Posterior vena cava (tissue), 2 donors: Measurements from ENCODE around the gene NXNL1. TPM values are rescaled to one million over a fixed set of nuclear protein-coding genes. Genes with fewer than 3 reads are reported as not detected.

Experiments used
- DNase-seq: peaks from one replicate; pipeline ENCODE4 v3.0.0-alpha.2; 2020; ENCODE audit warnings: low spot score
- intact Hi-C, 2 donors: fragments of 100-400 bp; cut with DNase I; formaldehyde crosslinking; loops; one replicate each; pipeline versions ENCODE4 v1.14.1 to v1.14.2; 2022 to 2023
- total RNA-seq, 2 donors: library from RNA; stranded (reverse); fragmentation: NEBNext Ultra II Directional; extraction: Animal tissue kit (Norgen Biotek cat#: 25700); gene quantifications; one replicate each; pipeline ENCODE4 v1.2.1, GENCODE V29; 2021
- donor health status: DM: yes; HTN: yes; CAD: no.
- donor health status: DM: yes; HTN: yes; CAD: no.

Gene NXNL1
- total RNA-seq, 2 donors from 2014 or later = not detected

DNA sequence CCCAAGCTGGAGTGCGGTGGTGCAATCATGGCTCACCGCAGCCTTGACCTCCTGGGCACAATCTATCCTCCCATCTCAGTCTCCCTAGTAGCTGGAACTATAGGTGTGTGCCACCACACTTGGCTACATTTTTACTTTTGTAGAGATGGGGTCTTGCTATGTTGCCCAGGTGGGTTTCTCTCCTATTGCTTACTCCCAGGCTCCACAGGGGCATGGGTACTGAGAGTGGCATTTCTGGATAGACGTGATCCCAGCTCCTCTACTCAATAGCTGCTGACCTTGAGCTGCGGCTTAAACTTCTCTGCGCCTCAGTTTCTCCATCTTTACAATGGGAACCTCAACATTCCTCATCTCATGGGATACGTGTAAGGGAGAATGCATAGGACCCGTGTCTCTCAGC lies 29.3 kb downstream of the NXNL1 start:
- no peak for DNase-seq
- intact Hi-C loops = no loop called here

- intact Hi-C loops = no loop called here
- DNase-seq = no peak
Measured at GRCh38 chr19:17429641-17430113, 31.0 kb downstream of the NXNL1 start.

- DNase-seq = no peak
- intact Hi-C loops = no loop called here
Measured at GRCh38 chr19:17424743-17425365, 35.9 kb downstream of the NXNL1 start.

GRCh38 chr19:17423429-17424208 lies 37.1 kb downstream of the NXNL1 start:
- DNase-seq = peak; percentile 82
- intact Hi-C loops = no loop called here

DNA sequence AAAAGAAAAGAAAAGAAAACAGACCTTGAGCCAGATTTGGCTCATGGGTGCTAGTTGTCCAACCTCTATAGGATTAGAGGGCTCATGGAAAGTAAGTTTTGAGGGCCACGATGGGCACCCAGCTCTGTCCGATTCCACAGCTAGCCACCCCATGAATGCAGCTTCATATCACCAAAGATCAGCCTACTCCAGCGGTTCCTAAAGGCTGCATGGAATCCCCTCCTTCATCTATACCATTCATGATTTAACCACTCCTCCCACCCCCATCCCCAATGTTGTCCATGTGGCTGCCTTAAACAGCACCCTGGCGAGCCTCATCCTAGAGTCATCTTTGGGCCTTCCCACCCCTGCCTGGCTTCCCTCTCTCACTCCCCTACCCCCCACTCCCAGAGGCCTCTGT lies 38.8 kb downstream of the NXNL1 start:
- DNase-seq = no peak
- intact Hi-C loops = no loop called here

GRCh38 chr19:17420475-17420924 lies 40.2 kb downstream of the NXNL1 start:
- peak; percentile 82 for DNase-seq
- intact Hi-C loops = no loop called here

GRCh38 chr19:17419621-17420474 lies 40.9 kb downstream of the NXNL1 start, which contains the start of gene MVB12A:
TSS of gene MVB12A (plus strand) at chr19:17420047. CDS start at chr19:17420136, 89 bp downstream.
- intact Hi-C loops = no loop called here
- DNase-seq = peak; percentile 99

GRCh38 chr19:17419154-17419620 lies 41.5 kb downstream of the NXNL1 start:
- DNase-seq = no peak
- intact Hi-C loops = no loop called here

DNA sequence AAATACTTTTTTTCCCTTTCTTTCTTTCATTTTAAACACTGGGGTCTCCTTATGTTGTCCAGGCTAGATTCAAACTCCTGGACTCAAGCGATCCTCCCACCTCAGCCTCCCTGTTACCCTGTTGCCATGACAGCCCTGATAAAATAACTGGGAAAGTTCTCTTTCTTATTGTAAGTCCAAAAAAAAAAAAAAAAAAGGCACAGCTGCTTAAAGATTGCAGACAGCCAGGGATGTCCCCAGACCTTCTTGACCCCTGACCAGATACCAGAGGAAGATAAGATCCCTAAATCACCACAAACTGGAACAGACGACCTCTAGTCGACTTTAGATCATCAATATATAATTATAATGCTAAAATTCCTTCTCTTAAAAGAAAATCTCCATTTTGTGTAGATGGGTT lies 42.0 kb downstream of the NXNL1 start:
- DNase-seq = no peak
- intact Hi-C loops = no loop called here

GRCh38 chr19:17415121-17415520 lies 45.6 kb downstream of the NXNL1 start:
- intact Hi-C loops = no loop called here
- DNase-seq = no peak

- DNase-seq = no peak
- intact Hi-C loops = no loop called here
Measured at GRCh38 chr19:17414097-17414496, 46.6 kb downstream of the NXNL1 start.

DNA sequence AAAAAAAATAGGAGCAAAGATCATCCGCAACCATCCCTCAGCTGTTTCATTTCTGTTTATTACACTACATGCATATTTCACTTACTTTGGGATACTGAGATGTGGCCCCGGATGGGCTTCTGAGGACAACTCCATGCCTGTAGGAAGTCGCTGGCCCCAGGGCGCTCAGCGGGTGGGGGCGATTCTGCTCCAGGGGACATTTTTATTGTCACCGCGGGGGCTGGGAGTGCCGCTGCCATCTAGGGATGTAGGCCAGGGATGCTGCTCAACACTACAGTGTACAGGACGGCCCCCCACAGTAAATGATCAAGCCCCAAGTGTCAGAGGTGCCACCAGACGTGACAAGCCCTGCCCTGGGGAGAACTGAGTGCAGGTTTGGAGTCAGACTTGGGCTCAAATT lies 48.9 kb downstream of the NXNL1 start:
- no peak for DNase-seq

DNA sequence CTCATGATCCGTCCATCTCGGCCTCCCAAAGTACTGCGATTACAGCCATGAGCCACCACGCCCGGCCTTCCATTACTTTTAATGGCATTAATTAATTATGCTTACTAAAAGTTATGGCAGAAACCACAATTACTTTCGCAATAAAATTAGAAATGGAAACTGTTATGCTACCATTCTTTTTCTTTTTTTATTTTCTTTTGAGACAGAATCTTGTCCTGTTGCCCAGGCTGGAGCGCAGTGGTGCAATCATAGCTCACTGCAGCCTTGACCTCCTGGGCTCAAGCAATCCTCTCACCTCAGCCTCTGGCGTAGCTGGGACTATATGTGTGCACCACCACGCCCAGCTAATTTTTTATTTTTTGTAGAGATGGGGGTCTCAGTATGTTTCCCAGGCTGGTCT lies 50.7 kb downstream of the NXNL1 start:
- DNase-seq = no peak
- intact Hi-C loops = no loop called here

More for the DNA sequence above, 48.9 kb downstream of the NXNL1 start:
- intact Hi-C loops = no loop called here

DNA sequence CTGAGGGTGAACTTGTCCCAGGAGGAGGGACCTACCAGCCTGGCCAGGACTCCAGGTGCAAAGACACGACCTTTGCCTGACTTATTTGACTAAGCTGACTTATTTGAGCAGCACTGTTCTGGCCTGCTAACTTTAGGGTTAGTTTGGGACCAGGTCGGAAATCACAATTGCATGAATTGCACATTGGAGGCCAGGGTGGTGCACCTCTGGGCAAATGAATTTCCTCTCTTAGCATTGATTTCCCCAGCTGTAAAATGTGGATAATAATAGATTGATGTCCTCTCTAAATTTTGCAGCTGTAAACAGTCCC lies 53.9 kb downstream of the NXNL1 start:
- intact Hi-C loops = no loop called here
- no peak for DNase-seq

DNA sequence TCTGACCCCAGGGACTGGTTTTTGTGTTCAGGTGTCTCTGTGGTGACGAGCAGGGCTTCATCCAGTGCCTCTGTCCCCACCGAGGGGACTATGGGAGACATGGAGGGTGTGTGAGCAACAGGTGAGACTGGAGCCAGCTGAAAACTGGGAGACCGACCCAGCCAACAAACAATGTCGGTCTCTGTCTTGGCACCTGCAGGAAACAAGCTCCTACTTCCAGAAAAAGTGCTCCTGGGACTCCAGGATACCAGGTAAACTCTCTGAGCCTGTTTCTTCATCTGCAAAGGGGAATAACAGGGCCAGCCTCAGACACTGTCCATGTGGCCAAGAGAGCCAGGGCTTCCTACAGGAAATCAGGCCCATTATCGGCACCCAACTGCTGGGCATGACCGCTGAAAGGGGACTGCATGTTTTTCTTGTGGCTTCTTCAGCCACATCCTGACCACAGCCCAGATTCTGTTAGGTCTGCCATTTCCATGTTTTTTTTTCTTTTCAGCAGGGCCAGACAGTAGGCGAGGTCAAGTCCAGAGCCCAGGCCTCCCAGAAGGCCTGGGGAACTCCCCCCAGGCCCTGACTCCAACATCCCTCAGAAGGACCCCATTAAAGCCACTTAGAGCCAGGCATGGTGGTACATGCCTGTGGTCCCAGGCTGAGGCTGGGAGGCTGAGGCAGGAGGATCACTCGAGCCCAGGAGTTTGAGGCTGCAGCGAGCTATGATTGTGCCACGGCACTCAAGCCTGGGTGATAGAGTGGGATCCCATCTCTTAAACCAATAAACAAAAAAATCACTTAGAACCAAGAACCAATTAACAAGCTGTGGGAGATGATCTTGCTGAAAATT lies 54.5 kb downstream of the NXNL1 start:
- no peak for DNase-seq

More for the DNA sequence above, 54.5 kb downstream of the NXNL1 start:
- intact Hi-C loops = no loop called here
